Measurements from ENCODE around the gene VSIG10L2. TPM values are rescaled to one million over a fixed set of nuclear protein-coding genes. Genes with fewer than 3 reads are reported as not detected.
A peak's percentile ranks its signal among the peaks of the same experiment; 100 is the strongest.

VSIG10L2 gene
- total RNA-seq, 6 donors from 2014 or later: 0.13 TPM; not detected in 5

DNA sequence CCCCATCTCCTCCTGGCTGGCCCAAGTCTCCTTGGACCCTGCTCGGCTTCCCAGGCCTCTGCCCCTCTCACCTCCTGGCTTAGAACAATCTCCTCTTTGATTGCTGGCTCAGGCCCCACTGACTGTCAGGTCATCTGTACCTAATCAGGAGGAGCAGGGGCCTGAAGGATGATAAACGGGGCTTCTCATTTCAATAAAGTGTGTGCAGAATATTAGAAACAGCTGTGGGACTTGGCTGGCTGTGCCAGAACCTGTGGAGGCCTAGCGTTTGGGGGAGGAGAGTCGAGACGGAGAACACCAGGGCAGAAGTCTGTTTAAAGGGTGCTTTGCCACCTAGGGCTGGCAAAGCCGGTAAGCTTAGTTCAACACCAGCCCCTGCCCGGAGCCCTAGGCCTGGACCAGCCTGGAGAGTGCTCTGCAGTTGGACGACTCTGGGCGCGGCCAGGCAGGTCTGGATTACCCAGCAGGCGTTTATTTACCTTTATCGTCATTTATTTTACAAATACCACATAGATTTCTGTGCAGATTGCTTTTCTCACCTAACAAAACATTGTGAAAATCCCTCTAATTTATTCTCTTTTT lies 10.1 kb upstream of the VSIG10L2 start:
- Histone ChIP-seq H3K27me3 (no peaks in the 10 kb centered on the region), H3K27ac (no peak overlapping the region), H3K9me3 (no peaks in the 10 kb centered on the region), H3K4me1 (no peaks in the 10 kb centered on the region), H3K4me3 (no peak overlapping the region), H3K36me3 (no peaks in the 10 kb centered on the region)
- DNase-seq: no peak
- WGBS, 2 donors: 70 to 72% methylated on average over 12 of the region's 12 CpGs
- ATAC-seq (ENCODE audit: low FRiP score in 2 of 2): no peak
- TF ChIP-seq, protein P1, sequence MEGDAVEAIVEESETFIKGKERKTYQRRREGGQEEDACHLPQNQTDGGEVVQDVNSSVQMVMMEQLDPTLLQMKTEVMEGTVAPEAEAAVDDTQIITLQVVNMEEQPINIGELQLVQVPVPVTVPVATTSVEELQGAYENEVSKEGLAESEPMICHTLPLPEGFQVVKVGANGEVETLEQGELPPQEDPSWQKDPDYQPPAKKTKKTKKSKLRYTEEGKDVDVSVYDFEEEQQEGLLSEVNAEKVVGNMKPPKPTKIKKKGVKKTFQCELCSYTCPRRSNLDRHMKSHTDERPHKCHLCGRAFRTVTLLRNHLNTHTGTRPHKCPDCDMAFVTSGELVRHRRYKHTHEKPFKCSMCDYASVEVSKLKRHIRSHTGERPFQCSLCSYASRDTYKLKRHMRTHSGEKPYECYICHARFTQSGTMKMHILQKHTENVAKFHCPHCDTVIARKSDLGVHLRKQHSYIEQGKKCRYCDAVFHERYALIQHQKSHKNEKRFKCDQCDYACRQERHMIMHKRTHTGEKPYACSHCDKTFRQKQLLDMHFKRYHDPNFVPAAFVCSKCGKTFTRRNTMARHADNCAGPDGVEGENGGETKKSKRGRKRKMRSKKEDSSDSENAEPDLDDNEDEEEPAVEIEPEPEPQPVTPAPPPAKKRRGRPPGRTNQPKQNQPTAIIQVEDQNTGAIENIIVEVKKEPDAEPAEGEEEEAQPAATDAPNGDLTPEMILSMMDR (IDR thresholded peaks at IDR 0.05): no peak
- TF ChIP-seq EP300 (IDR thresholded peaks at IDR 0.05): no peak

DNA sequence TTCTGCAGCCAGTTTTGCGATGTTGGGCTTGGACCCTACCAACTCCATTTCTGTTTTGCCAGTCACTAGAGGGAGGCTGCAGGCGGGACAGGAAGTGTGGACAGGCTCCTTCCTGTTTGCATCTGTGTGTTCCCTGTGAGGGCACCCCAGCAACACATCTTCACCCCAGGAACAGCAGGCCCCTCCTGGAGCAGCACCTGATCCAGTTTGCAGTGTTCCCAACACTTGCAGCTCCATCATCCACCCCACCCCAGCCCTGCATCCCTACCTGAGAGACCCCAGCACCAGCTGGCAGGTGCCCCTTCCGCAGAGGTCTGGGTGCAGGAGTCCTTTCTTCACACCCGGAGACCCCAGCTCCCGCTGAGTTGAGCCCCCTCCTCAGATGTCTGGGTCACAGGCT lies 7.4 kb upstream of the VSIG10L2 start:
- H3K27ac ChIP-seq: no peak overlapping the region
- no peak overlapping the region for H3K4me3 ChIP-seq
- no peaks in the 10 kb centered on the region for H3K27me3 ChIP-seq
- H3K9me3 ChIP-seq: no peaks in the 10 kb centered on the region
- TF ChIP-seq EP300 (IDR thresholded peaks at IDR 0.05) (no peak), POLR2A (IDR thresholded peaks at IDR 0.05) (no peak), POLR2AphosphoS5 (IDR thresholded peaks at IDR 0.05) (no peak)
- TF ChIP-seq, protein P1 (IDR thresholded peaks at IDR 0.05): no peak
- DNase-seq: no peak
- WGBS, 2 donors: 92 to 94% methylated on average over 5 of the region's 5 CpGs
- no peaks in the 10 kb centered on the region for H3K36me3 ChIP-seq
- peaks cover 0 to 8% (median 0%) of the 10 kb centered on the region in 4 donors for H3K4me1 ChIP-seq
- ATAC-seq (ENCODE audit: low FRiP score in 2 of 2): no peak

DNA sequence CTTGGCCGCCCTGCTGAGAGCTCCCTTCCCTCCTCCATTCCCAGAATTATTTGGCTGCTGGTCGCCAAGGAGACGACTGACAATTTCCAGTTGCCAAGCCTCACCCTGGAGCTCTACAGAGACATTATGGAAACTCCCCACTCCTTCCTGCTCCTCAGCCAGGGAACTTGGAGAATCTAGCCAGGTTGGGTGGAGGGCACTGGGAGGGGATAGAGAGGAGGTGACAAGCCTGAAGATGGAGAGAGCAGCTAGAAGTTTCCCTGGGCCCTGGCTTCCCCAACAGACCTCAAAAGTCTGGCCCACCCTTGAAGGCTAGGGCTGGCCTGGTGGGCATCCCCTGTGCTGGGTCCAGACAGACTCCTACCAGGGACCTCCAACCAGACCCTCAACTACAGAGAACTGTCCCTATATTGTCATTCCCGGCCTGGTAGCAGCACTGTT lies 6.7 kb upstream of the VSIG10L2 start:
- DNase-seq (no peak), ATAC-seq (ENCODE audit: low FRiP score in 2 of 2) (peak in 1 of 2 donors; percentile 69)
- WGBS, 2 donors: 41 to 51% methylated on average over 4 of the region's 4 CpGs
- Histone ChIP-seq H3K4me1 (peaks cover 0 to 8% (median 0%) of the 10 kb centered on the region in 4 donors), H3K4me3 (no peak overlapping the region), H3K27me3 (no peaks in the 10 kb centered on the region), H3K9me3 (no peaks in the 10 kb centered on the region), H3K27ac (no peak overlapping the region), H3K36me3 (no peaks in the 10 kb centered on the region)
- TF ChIP-seq, protein P1 (IDR thresholded peaks at IDR 0.05): no peak
- TF ChIP-seq EP300 (IDR thresholded peaks at IDR 0.05): no peak
- no peak for TF ChIP-seq POLR2A (IDR thresholded peaks at IDR 0.05)
- TF ChIP-seq POLR2AphosphoS5 (IDR thresholded peaks at IDR 0.05): no peak

DNA sequence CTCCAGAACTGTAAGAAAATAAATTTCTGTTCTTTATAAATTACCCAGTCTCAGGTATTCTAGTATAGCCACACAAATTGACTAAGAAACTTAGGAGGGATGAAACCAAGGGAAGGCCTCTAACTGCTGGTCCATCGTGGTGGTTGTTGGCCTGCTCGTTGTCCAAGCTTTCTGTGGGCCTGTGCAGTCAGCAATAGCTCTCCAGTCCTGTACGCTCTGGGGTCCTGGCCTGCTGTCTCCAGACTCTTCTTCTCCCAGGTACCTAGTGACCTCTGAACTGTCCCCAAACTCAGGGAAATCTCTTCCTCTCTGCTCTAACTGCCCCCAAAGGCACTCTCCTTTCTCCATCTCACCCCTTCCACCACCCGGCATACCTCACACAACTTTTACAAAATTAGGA lies 5.7 kb upstream of the VSIG10L2 start:
- WGBS, 2 donors: 95 to 97% methylated on average over 3 to 4 of the region's 4 CpGs
- DNase-seq (no peak), ATAC-seq (ENCODE audit: low FRiP score in 2 of 2) (no peak)
- Histone ChIP-seq H3K4me1 (peaks cover 0 to 8% (median 0%) of the 10 kb centered on the region in 4 donors), H3K27me3 (no peaks in the 10 kb centered on the region), H3K9me3 (no peaks in the 10 kb centered on the region), H3K4me3 (no peak overlapping the region), H3K36me3 (no peaks in the 10 kb centered on the region), H3K27ac (no peak overlapping the region)
- no peak for TF ChIP-seq POLR2AphosphoS5 (IDR thresholded peaks at IDR 0.05)

DNA sequence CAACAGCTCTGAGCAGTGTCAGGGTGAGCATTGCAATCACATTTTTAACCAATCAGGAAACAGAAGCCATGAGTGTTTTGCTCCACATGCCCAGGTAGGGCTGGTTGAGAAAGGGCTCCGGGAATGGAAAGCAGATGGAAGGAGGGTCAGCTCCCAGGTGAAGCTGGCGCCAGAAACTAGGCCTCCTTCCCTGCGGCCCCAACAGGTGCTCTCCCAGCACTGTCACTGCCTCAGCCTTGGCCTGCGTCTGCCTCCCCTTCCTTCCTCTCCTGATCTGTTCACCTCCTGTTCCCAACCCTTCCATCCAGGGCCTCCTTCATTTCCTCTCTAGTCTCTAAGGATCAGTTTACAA lies 4.6 kb upstream of the VSIG10L2 start:
- no peaks in the 10 kb centered on the region for H3K27me3 ChIP-seq
- 80 to 86% methylated on average over 4 of the region's 4 CpGs for WGBS, 2 donors
- no peaks in the 10 kb centered on the region for H3K36me3 ChIP-seq
- H3K9me3 ChIP-seq: no peaks in the 10 kb centered on the region
- TF ChIP-seq EP300 (IDR thresholded peaks at IDR 0.05): no peak
- no peak for TF ChIP-seq POLR2AphosphoS5 (IDR thresholded peaks at IDR 0.05)
- TF ChIP-seq, protein P1 (IDR thresholded peaks at IDR 0.05): no peak
- TF ChIP-seq POLR2A (IDR thresholded peaks at IDR 0.05): no peak
- DNase-seq: no peak
- H3K4me3 ChIP-seq: no peak overlapping the region
- H3K4me1 ChIP-seq: peaks cover 0 to 8% (median 0%) of the 10 kb centered on the region in 4 donors
- no peak for ATAC-seq (ENCODE audit: low FRiP score in 2 of 2)
- no peak overlapping the region for H3K27ac ChIP-seq

All from upper lobe of left lung (tissue), 6 donors.